ENCODE results near the gene SEMA3D.
A peak's percentile ranks its signal among the peaks of the same experiment; 100 is the strongest.

Gene SEMA3D

GRCh38 chr7:85150624-85151023 is 36.2 kb downstream of the SEMA3D start:
- no peak overlapping the region for H3K4me3 ChIP-seq (ENCODE audit: control insufficient read depth, low read depth, low read length)
- TF ChIP-seq CTCF (conservative IDR thresholded peaks at IDR 0.05; ENCODE audit: control insufficient read depth, insufficient read depth, low read depth, low read length), result no peak
- DNase-seq (ENCODE audit: low read depth), result no peak

GRCh38 chr7:85144771-85145170 is 42.1 kb downstream of the SEMA3D start:
- H3K4me3 ChIP-seq (ENCODE audit: control insufficient read depth, low read depth, low read length), result no peak overlapping the region
- DNase-seq (ENCODE audit: low read depth), result no peak
- TF ChIP-seq CTCF (conservative IDR thresholded peaks at IDR 0.05; ENCODE audit: control insufficient read depth, insufficient read depth, low read depth, low read length), result no peak

GRCh38 chr7:85135977-85136376 is 50.9 kb downstream of the SEMA3D start:
- H3K4me3 ChIP-seq (ENCODE audit: control insufficient read depth, low read depth, low read length), result no peak overlapping the region
- DNase-seq (ENCODE audit: low read depth), result peak; percentile 45
- TF ChIP-seq CTCF (conservative IDR thresholded peaks at IDR 0.05; ENCODE audit: control insufficient read depth, insufficient read depth, low read depth, low read length), result no peak

- no peak for TF ChIP-seq CTCF (conservative IDR thresholded peaks at IDR 0.05; ENCODE audit: control insufficient read depth, insufficient read depth, low read depth, low read length)
- H3K4me3 ChIP-seq (ENCODE audit: control insufficient read depth, low read depth, low read length), result no peak overlapping the region
Measured at GRCh38 chr7:85133560-85133959, 53.3 kb downstream of the SEMA3D start.

GRCh38 chr7:85133006-85133405 is 53.9 kb downstream of the SEMA3D start:
- no peak overlapping the region for H3K4me3 ChIP-seq (ENCODE audit: control insufficient read depth, low read depth, low read length)
- no peak for TF ChIP-seq CTCF (conservative IDR thresholded peaks at IDR 0.05; ENCODE audit: control insufficient read depth, insufficient read depth, low read depth, low read length)
- DNase-seq (ENCODE audit: low read depth), result no peak

More at GRCh38 chr7:85133560-85133959, 53.3 kb downstream of the SEMA3D start:
- DNase-seq (ENCODE audit: low read depth), result no peak

- no peak for TF ChIP-seq CTCF (conservative IDR thresholded peaks at IDR 0.05; ENCODE audit: control insufficient read depth, insufficient read depth, low read depth, low read length)
- no peak for DNase-seq (ENCODE audit: low read depth)
- H3K4me3 ChIP-seq (ENCODE audit: control insufficient read depth, low read depth, low read length), result no peak overlapping the region
Measured at GRCh38 chr7:85130702-85131101, 56.2 kb downstream of the SEMA3D start.

- no peak for DNase-seq (ENCODE audit: low read depth)
- no peak overlapping the region for H3K4me3 ChIP-seq (ENCODE audit: control insufficient read depth, low read depth, low read length)
- no peak for TF ChIP-seq CTCF (conservative IDR thresholded peaks at IDR 0.05; ENCODE audit: control insufficient read depth, insufficient read depth, low read depth, low read length)
Measured at GRCh38 chr7:85126383-85126782, 60.5 kb downstream of the SEMA3D start.

All from fibroblast of mammary gland (primary cell).